ENCODE data around the gene CD300E. TPM values are rescaled to one million over a fixed set of nuclear protein-coding genes. Genes with fewer than 3 reads are reported as not detected.
"Not testable (repeated sequence)": the region's sequence is repeated elsewhere in the genome, so short reads cannot be mapped to it uniquely, and the experiment has no call there.

Gene CD300E
- polyA plus RNA-seq, 2 donors = 0.02 to 0.12 TPM

GRCh38 chr17:74639704-74640151 lies 16.2 kb upstream of the CD300E start:
- no peak overlapping the region for H3K27ac ChIP-seq (ENCODE audit: low read depth in 2 of 2, low read length in 1 of 2)
- 67 to 69% methylated on average over 10 of the region's 10 CpGs for WGBS, 2 donors
- peaks cover 3 to 4% of the 10 kb centered on the region in 2 donors for H3K27me3 ChIP-seq (ENCODE audit: control insufficient read depth in 1 of 2, insufficient read depth in 2 of 2, low read length in 2 of 2)
- H3K4me3 ChIP-seq (ENCODE audit: low read depth in 1 of 2, low read length in 2 of 2) = no peak overlapping the region
- no peaks in the 10 kb centered on the region for H3K4me1 ChIP-seq (ENCODE audit: control insufficient read depth in 2 of 2, insufficient read depth in 2 of 2, low read length in 1 of 2)
- no peaks in the 10 kb centered on the region for H3K36me3 ChIP-seq (ENCODE audit: control insufficient read depth in 2 of 2, insufficient read depth in 2 of 2, low read length in 1 of 2)
- no peaks in the 10 kb centered on the region for H3K9me3 ChIP-seq (ENCODE audit: control insufficient read depth in 2 of 2, insufficient read depth in 1 of 2, low read depth in 1 of 2, low read length in 1 of 2)

GRCh38 chr17:74637926-74638325 lies 14.4 kb upstream of the CD300E start:
- H3K4me3 ChIP-seq (ENCODE audit: low read depth in 1 of 2, low read length in 2 of 2) = no peak overlapping the region
- H3K36me3 ChIP-seq (ENCODE audit: control insufficient read depth in 2 of 2, insufficient read depth in 2 of 2, low read length in 1 of 2) = no peaks in the 10 kb centered on the region
- no peak overlapping the region for H3K27ac ChIP-seq (ENCODE audit: low read depth in 2 of 2, low read length in 1 of 2)
- no peaks in the 10 kb centered on the region for H3K9me3 ChIP-seq (ENCODE audit: control insufficient read depth in 2 of 2, insufficient read depth in 1 of 2, low read depth in 1 of 2, low read length in 1 of 2)
- peaks cover 3 to 4% of the 10 kb centered on the region in 2 donors for H3K27me3 ChIP-seq (ENCODE audit: control insufficient read depth in 1 of 2, insufficient read depth in 2 of 2, low read length in 2 of 2)
- 50 to 56% methylated on average over 2 of the region's 2 CpGs for WGBS, 2 donors
- no peaks in the 10 kb centered on the region for H3K4me1 ChIP-seq (ENCODE audit: control insufficient read depth in 2 of 2, insufficient read depth in 2 of 2, low read length in 1 of 2)

GRCh38 chr17:74637265-74637664 lies 13.7 kb upstream of the CD300E start:
- Histone ChIP-seq H3K4me3 (ENCODE audit: low read depth in 1 of 2, low read length in 2 of 2) (no peak overlapping the region), H3K27me3 (ENCODE audit: control insufficient read depth in 1 of 2, insufficient read depth in 2 of 2, low read length in 2 of 2) (peaks cover 3 to 4% of the 10 kb centered on the region in 2 donors), H3K27ac (ENCODE audit: low read depth in 2 of 2, low read length in 1 of 2) (no peak overlapping the region), H3K36me3 (ENCODE audit: control insufficient read depth in 2 of 2, insufficient read depth in 2 of 2, low read length in 1 of 2) (no peaks in the 10 kb centered on the region), H3K9me3 (ENCODE audit: control insufficient read depth in 2 of 2, insufficient read depth in 1 of 2, low read depth in 1 of 2, low read length in 1 of 2) (no peaks in the 10 kb centered on the region), H3K4me1 (ENCODE audit: control insufficient read depth in 2 of 2, insufficient read depth in 2 of 2, low read length in 1 of 2) (no peaks in the 10 kb centered on the region)
- 63 to 78% methylated on average over 11 of the region's 11 CpGs for WGBS, 2 donors

- H3K4me1 ChIP-seq (ENCODE audit: control insufficient read depth in 2 of 2, insufficient read depth in 2 of 2, low read length in 1 of 2); H3K9me3 ChIP-seq (ENCODE audit: control insufficient read depth in 2 of 2, insufficient read depth in 1 of 2, low read depth in 1 of 2, low read length in 1 of 2); H3K4me3 ChIP-seq (ENCODE audit: low read depth in 1 of 2, low read length in 2 of 2); H3K27ac ChIP-seq (ENCODE audit: low read depth in 2 of 2, low read length in 1 of 2); H3K27me3 ChIP-seq (ENCODE audit: control insufficient read depth in 1 of 2, insufficient read depth in 2 of 2, low read length in 2 of 2); H3K36me3 ChIP-seq (ENCODE audit: control insufficient read depth in 2 of 2, insufficient read depth in 2 of 2, low read length in 1 of 2): not testable (repeated sequence)
- WGBS, 2 donors = 69 to 72% methylated on average over 10 of the region's 10 CpGs
Measured at GRCh38 chr17:74636541-74637085, 13.1 kb upstream of the CD300E start.

GRCh38 chr17:74635418-74635817 lies 11.9 kb upstream of the CD300E start:
- no peak overlapping the region for H3K4me3 ChIP-seq (ENCODE audit: low read depth in 1 of 2, low read length in 2 of 2)
- peaks cover 0 to 4% of the 10 kb centered on the region in 2 donors for H3K27me3 ChIP-seq (ENCODE audit: control insufficient read depth in 1 of 2, insufficient read depth in 2 of 2, low read length in 2 of 2)
- no peak overlapping the region for H3K27ac ChIP-seq (ENCODE audit: low read depth in 2 of 2, low read length in 1 of 2)
- no peaks in the 10 kb centered on the region for H3K36me3 ChIP-seq (ENCODE audit: control insufficient read depth in 2 of 2, insufficient read depth in 2 of 2, low read length in 1 of 2)
- no peaks in the 10 kb centered on the region for H3K9me3 ChIP-seq (ENCODE audit: control insufficient read depth in 2 of 2, insufficient read depth in 1 of 2, low read depth in 1 of 2, low read length in 1 of 2)
- no peaks in the 10 kb centered on the region for H3K4me1 ChIP-seq (ENCODE audit: control insufficient read depth in 2 of 2, insufficient read depth in 2 of 2, low read length in 1 of 2)
- 58 to 70% methylated on average over 13 of the region's 13 CpGs for WGBS, 2 donors

- Histone ChIP-seq H3K27me3 (ENCODE audit: control insufficient read depth in 1 of 2, insufficient read depth in 2 of 2, low read length in 2 of 2) (peaks cover 0 to 7% of the 10 kb centered on the region in 2 donors), H3K9me3 (ENCODE audit: control insufficient read depth in 2 of 2, insufficient read depth in 1 of 2, low read depth in 1 of 2, low read length in 1 of 2) (peaks cover 0 to 4% of the 10 kb centered on the region in 2 donors), H3K36me3 (ENCODE audit: control insufficient read depth in 2 of 2, insufficient read depth in 2 of 2, low read length in 1 of 2) (no peaks in the 10 kb centered on the region), H3K4me3 (ENCODE audit: low read depth in 1 of 2, low read length in 2 of 2) (no peak overlapping the region), H3K4me1 (ENCODE audit: control insufficient read depth in 2 of 2, insufficient read depth in 2 of 2, low read length in 1 of 2) (no peaks in the 10 kb centered on the region), H3K27ac (ENCODE audit: low read depth in 2 of 2, low read length in 1 of 2) (peak overlapping the region in 1 of 2 donors; percentile 1)
- 45 to 48% methylated on average over 8 of the region's 8 CpGs for WGBS, 2 donors
Measured at GRCh38 chr17:74633326-74633725, 9.8 kb upstream of the CD300E start.

GRCh38 chr17:74632617-74633016 lies 9.1 kb upstream of the CD300E start:
- Histone ChIP-seq H3K36me3 (ENCODE audit: control insufficient read depth in 2 of 2, insufficient read depth in 2 of 2, low read length in 1 of 2) (no peaks in the 10 kb centered on the region), H3K27me3 (ENCODE audit: control insufficient read depth in 1 of 2, insufficient read depth in 2 of 2, low read length in 2 of 2) (peaks cover 0 to 7% of the 10 kb centered on the region in 2 donors), H3K9me3 (ENCODE audit: control insufficient read depth in 2 of 2, insufficient read depth in 1 of 2, low read depth in 1 of 2, low read length in 1 of 2) (peaks cover 0 to 4% of the 10 kb centered on the region in 2 donors), H3K4me1 (ENCODE audit: control insufficient read depth in 2 of 2, insufficient read depth in 2 of 2, low read length in 1 of 2) (no peaks in the 10 kb centered on the region), H3K27ac (ENCODE audit: low read depth in 2 of 2, low read length in 1 of 2) (no peak overlapping the region), H3K4me3 (ENCODE audit: low read depth in 1 of 2, low read length in 2 of 2) (no peak overlapping the region)
- 84 to 89% methylated on average over 9 of the region's 9 CpGs for WGBS, 2 donors

GRCh38 chr17:74631468-74632450 lies 8.2 kb upstream of the CD300E start:
- Histone ChIP-seq H3K27me3 (ENCODE audit: control insufficient read depth in 1 of 2, insufficient read depth in 2 of 2, low read length in 2 of 2) (peaks cover 0 to 7% of the 10 kb centered on the region in 2 donors), H3K27ac (ENCODE audit: low read depth in 2 of 2, low read length in 1 of 2) (no peak overlapping the region), H3K36me3 (ENCODE audit: control insufficient read depth in 2 of 2, insufficient read depth in 2 of 2, low read length in 1 of 2) (no peaks in the 10 kb centered on the region), H3K9me3 (ENCODE audit: control insufficient read depth in 2 of 2, insufficient read depth in 1 of 2, low read depth in 1 of 2, low read length in 1 of 2) (peaks cover 0 to 6% of the 10 kb centered on the region in 2 donors), H3K4me1 (ENCODE audit: control insufficient read depth in 2 of 2, insufficient read depth in 2 of 2, low read length in 1 of 2) (no peaks in the 10 kb centered on the region), H3K4me3 (ENCODE audit: low read depth in 1 of 2, low read length in 2 of 2) (no peak overlapping the region)
- WGBS, 2 donors = 54 to 57% methylated on average over 14 of the region's 14 CpGs

- H3K4me3 ChIP-seq (ENCODE audit: low read depth in 1 of 2, low read length in 2 of 2); H3K36me3 ChIP-seq (ENCODE audit: control insufficient read depth in 2 of 2, insufficient read depth in 2 of 2, low read length in 1 of 2); H3K27me3 ChIP-seq (ENCODE audit: control insufficient read depth in 1 of 2, insufficient read depth in 2 of 2, low read length in 2 of 2); H3K9me3 ChIP-seq (ENCODE audit: control insufficient read depth in 2 of 2, insufficient read depth in 1 of 2, low read depth in 1 of 2, low read length in 1 of 2); H3K4me1 ChIP-seq (ENCODE audit: control insufficient read depth in 2 of 2, insufficient read depth in 2 of 2, low read length in 1 of 2); H3K27ac ChIP-seq (ENCODE audit: low read depth in 2 of 2, low read length in 1 of 2): not testable (repeated sequence)
- WGBS, 2 donors = 80 to 89% methylated on average over 14 of the region's 14 CpGs
Measured at GRCh38 chr17:74630251-74630650, 6.7 kb upstream of the CD300E start.

Data from esophagus (tissue), 2 donors.